Measurements from ENCODE around the gene RELN.
"Not testable (repeated sequence)": the region's sequence is repeated elsewhere in the genome, so short reads cannot be mapped to it uniquely, and the experiment has no call there.

Gene RELN

GRCh38 chr7:103989200-103989784 lies at the start of gene RELN:
TSS of gene RELN (minus strand) at chr7:103989658. CDS start at chr7:103989356, 302 bp downstream.
- no peak for DNase-seq

GRCh38 chr7:104038136-104038535 lies 48.7 kb upstream of the RELN start:
- DNase-seq = no peak

GRCh38 chr7:104036889-104037288 lies 47.4 kb upstream of the RELN start:
- DNase-seq = not testable (repeated sequence)

- DNase-seq = no peak
These were observed 45.9 kb upstream of the RELN start for GRCh38 chr7:104035351-104035750.

- DNase-seq = no peak
These were observed 45.2 kb upstream of the RELN start for GRCh38 chr7:104034679-104035078.

GRCh38 chr7:104033837-104034236 lies 44.4 kb upstream of the RELN start:
- no peak for DNase-seq

GRCh38 chr7:104032486-104032885 lies 43.0 kb upstream of the RELN start:
- DNase-seq = no peak

- DNase-seq = no peak
These were observed 40.3 kb upstream of the RELN start for GRCh38 chr7:104029765-104030164.

- no peak for DNase-seq
These were observed 35.2 kb upstream of the RELN start for GRCh38 chr7:104024632-104025031.

GRCh38 chr7:104023100-104023499 lies 33.6 kb upstream of the RELN start:
- no peak for DNase-seq

- no peak for DNase-seq
These were observed 29.0 kb upstream of the RELN start for GRCh38 chr7:104018425-104018824.

GRCh38 chr7:104017001-104017400 lies 27.5 kb upstream of the RELN start:
- DNase-seq = no peak

- no peak for DNase-seq
These were observed 23.4 kb upstream of the RELN start for GRCh38 chr7:104012835-104013234.

- DNase-seq = no peak
These were observed 22.4 kb upstream of the RELN start for GRCh38 chr7:104011829-104012228.

GRCh38 chr7:104010052-104010909 lies 20.8 kb upstream of the RELN start:
- no peak for DNase-seq

- DNase-seq = no peak
These were observed 18.6 kb upstream of the RELN start for GRCh38 chr7:104008107-104008506.

- DNase-seq = no peak
These were observed 18.2 kb upstream of the RELN start for GRCh38 chr7:104007614-104008013.

GRCh38 chr7:104005197-104005596 lies 15.7 kb upstream of the RELN start:
- DNase-seq = no peak

GRCh38 chr7:103996639-103997038 lies 7.2 kb upstream of the RELN start:
- DNase-seq = no peak

GRCh38 chr7:103996017-103996551 lies 6.6 kb upstream of the RELN start:
- no peak for DNase-seq

- no peak for DNase-seq
These were observed 6.1 kb upstream of the RELN start for GRCh38 chr7:103995554-103995953.

GRCh38 chr7:103993551-103993950 lies 4.1 kb upstream of the RELN start:
- DNase-seq = no peak

- DNase-seq = no peak
These were observed 1.9 kb upstream of the RELN start for GRCh38 chr7:103991406-103991805.

GRCh38 chr7:103990991-103991390 lies 1.5 kb upstream of the RELN start:
- no peak for DNase-seq
